CD8-positive, alpha-beta memory T cell (primary cell): ENCODE measurements around the gene STARD5. TPM values are rescaled to one million over a fixed set of nuclear protein-coding genes. Genes with fewer than 3 reads are reported as not detected.

Source experiments
- CTCF ChIA-PET: fragments of 350-600 bp; sonication (Branson Sonifier 250); formaldehyde crosslinking; loops from one replicate; lab custom pipeline; 2021; ENCODE audit warnings: antibody characterized with exemption; lab: Charles Lee
- POLR2A ChIA-PET: fragments of 350-600 bp; sonication (Branson Sonifier 250); formaldehyde crosslinking; loops from one replicate; lab custom pipeline; 2021; ENCODE audit warnings: antibody characterized with exemption; lab: Charles Lee
- DNase-seq, 5 donors: peaks; one replicate each; pipeline versions ENCODE4 v3.0.0 to v3.0.0-alpha.2; 2020 to 2022; ENCODE audit warnings: mixed read lengths in 1 of 5
- H3K27ac ChIP-seq: one replicate; pipeline ENCODE4 v1.7.0; 2013; ENCODE audit warnings: low read depth, mild to moderate bottlenecking, low read length, moderate library complexity
- H3K27me3 ChIP-seq: 2 replicates; pipeline ENCODE4 v1.7.0; 2013; ENCODE audit warnings: low read length, mild to moderate bottlenecking; ENCODE audit not compliant: insufficient read depth, poor library complexity, severe bottlenecking
- H3K36me3 ChIP-seq: 2 replicates; pipeline ENCODE4 v1.7.0; 2013; ENCODE audit warnings: mild to moderate bottlenecking, low read length, moderate library complexity; ENCODE audit not compliant: insufficient read depth
- H3K4me1 ChIP-seq: 2 replicates; pipeline ENCODE4 v1.7.0; 2013; ENCODE audit warnings: mild to moderate bottlenecking, low read length, moderate library complexity; ENCODE audit not compliant: insufficient read depth
- H3K4me3 ChIP-seq: 2 replicates; pipeline ENCODE4 v1.7.0; 2013; ENCODE audit warnings: mild to moderate bottlenecking, low read length
- H3K9me3 ChIP-seq: 2 replicates; pipeline ENCODE4 v1.7.0; 2013; ENCODE audit warnings: mild to moderate bottlenecking, low read length
- H3K27ac Mint-ChIP-seq, 8 donors: one replicate each; pipeline ENCODE4 v1.8.0; 2020 to 2021; ENCODE audit warnings: mixed read lengths in 8 of 8, mild to moderate bottlenecking in 6 of 8, inconsistent platforms in 3 of 8, moderate library complexity in 3 of 8
- H3K27me3 Mint-ChIP-seq, 2 donors: one replicate each; pipeline ENCODE4 v1.8.0; 2020 to 2021; ENCODE audit warnings: mixed read lengths in 2 of 2, mild to moderate bottlenecking in 1 of 2, moderate library complexity in 1 of 2
- H3K36me3 Mint-ChIP-seq, 3 donors: one replicate each; pipeline ENCODE4 v1.8.0; 2020 to 2021; ENCODE audit warnings: mixed read lengths in 3 of 3, inconsistent platforms in 1 of 3, mild to moderate bottlenecking in 1 of 3
- H3K4me1 Mint-ChIP-seq, 3 donors: one replicate each; pipeline ENCODE4 v1.8.0; 2020 to 2021; ENCODE audit warnings: mixed read lengths in 3 of 3, inconsistent platforms in 1 of 3, mild to moderate bottlenecking in 1 of 3
- H3K4me3 Mint-ChIP-seq, 7 donors: one replicate each; pipeline ENCODE4 v1.8.0; 2020 to 2021; ENCODE audit warnings: mixed read lengths in 7 of 7, mild to moderate bottlenecking in 6 of 7, moderate library complexity in 4 of 7, inconsistent platforms in 2 of 7
- H3K9me3 Mint-ChIP-seq, 5 donors: one replicate each; pipeline ENCODE4 v1.8.0; 2020 to 2022; ENCODE audit warnings: mixed read lengths in 5 of 5, mild to moderate bottlenecking in 3 of 5, moderate library complexity in 2 of 5, inconsistent platforms in 1 of 5
- polyA plus RNA-seq: library from polyadenylated mRNA; unstranded; fragments of 300-500 nt; fragmentation: Illumina TruSeq; gene quantifications from one replicate; pipeline ENCODE4 v1.2.3, GENCODE V29; 2021
- total RNA-seq, 2 experiments: library from RNA; stranded (reverse); gene quantifications; one replicate each; pipeline ENCODE4 v1.2.3, GENCODE V29; 2021

The STARD5 gene
- total and polyA plus RNA-seq, 3 experiments from 2014 or later: 2.6 to 5.8 (median 4.4) TPM

DNA sequence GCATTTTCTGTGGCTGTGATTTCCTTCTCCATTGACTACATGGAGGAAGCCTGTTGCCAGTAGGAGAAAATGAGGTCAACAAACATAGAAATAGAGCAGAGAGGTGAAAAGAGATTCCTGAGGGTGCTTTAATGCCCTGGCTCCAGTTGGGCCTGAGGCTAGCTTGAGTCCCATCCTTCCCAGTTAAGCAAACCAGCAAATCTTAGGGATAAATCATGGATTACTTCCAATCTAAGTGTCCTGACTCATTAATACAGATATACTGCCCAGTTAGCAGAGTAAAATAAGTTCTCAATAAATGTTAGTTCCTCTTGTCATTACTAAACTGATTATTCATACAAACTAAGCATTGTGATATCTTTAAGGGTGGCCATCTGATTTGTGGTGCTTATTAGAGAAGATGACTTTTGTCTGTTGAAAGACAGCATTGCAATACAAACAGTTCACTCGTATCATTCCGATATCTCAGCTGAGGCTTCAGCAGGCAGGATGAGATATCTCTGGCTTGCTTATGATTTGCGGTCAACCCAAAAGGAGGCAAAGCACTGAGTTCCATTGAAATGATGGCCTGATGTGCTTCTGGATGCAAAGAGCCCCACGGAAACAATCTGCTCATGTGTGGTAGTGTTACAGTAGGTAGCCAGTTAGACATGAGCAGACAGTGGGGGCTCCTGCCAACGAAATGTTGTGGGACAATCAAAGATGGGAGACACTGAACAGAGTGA is 6.6 kb upstream of the STARD5 start:
- no peak overlapping the region for H3K4me3 ChIP-seq
- H3K4me1 ChIP-seq: peaks cover 9% of the 10 kb centered on the region
- peak overlapping the region in 1 of 8 donors; percentile 47 for H3K27ac Mint-ChIP-seq
- CTCF ChIA-PET: interaction anchor here (3.0 to 4.5 kb wide), 2 partner anchors 55 kb away, joined by 15 to 17 read pairs; no protein-coding TSS in a partner anchor
- H3K9me3 Mint-ChIP-seq: no peaks in the 10 kb centered on the region
- H3K27me3 Mint-ChIP-seq: no peaks in the 10 kb centered on the region
- H3K9me3 ChIP-seq: no peaks in the 10 kb centered on the region
- H3K27ac ChIP-seq: no peak overlapping the region
- H3K27me3 ChIP-seq: no peaks in the 10 kb centered on the region
- no peaks in the 10 kb centered on the region for H3K36me3 ChIP-seq
- POLR2A ChIA-PET: no interaction called here
- no peaks in the 10 kb centered on the region for H3K4me1 Mint-ChIP-seq
- H3K36me3 Mint-ChIP-seq: no peaks in the 10 kb centered on the region
- no peak for DNase-seq
- no peak overlapping the region for H3K4me3 Mint-ChIP-seq

DNA sequence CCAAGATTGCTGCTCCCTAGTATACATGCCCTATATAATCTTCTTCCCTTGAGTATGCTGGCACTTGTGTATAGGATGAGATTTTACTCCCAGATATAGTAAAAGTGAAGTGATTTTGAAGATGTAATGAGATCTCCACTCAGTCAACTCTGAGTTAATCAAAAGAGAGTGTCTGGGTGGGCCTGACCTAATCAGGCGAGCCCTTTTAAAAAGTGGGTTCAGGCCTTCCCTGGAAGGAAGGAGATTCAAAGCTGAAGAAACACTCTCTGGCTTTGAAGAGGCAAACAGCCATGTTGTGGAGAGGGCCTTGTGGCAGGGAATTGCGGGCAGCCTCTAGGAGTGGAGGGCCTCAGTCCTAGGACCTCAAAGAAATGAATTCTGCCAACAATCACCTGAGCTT is 5.5 kb upstream of the STARD5 start:
- ChIA-PET CTCF (interaction anchor here (4.5 kb wide), 1 partner anchor 54 kb away, joined by 17 read pairs; no protein-coding TSS in a partner anchor), POLR2A (no interaction called here)
- H3K9me3 ChIP-seq: no peaks in the 10 kb centered on the region
- Mint-ChIP-seq H3K27me3 (no peaks in the 10 kb centered on the region), H3K9me3 (no peaks in the 10 kb centered on the region), H3K4me1 (peaks cover 6 to 8% (median 7%) of the 10 kb centered on the region in 3 donors), H3K4me3 (no peak overlapping the region), H3K36me3 (peaks cover 0 to 1% (median 0%) of the 10 kb centered on the region in 3 donors), H3K27ac (peak overlapping the region in 1 of 8 donors; percentile 32)
- H3K27ac ChIP-seq: no peak overlapping the region
- H3K4me1 ChIP-seq: peaks cover 18% of the 10 kb centered on the region
- H3K36me3 ChIP-seq: no peaks in the 10 kb centered on the region
- DNase-seq: no peak
- H3K4me3 ChIP-seq: no peak overlapping the region
- no peaks in the 10 kb centered on the region for H3K27me3 ChIP-seq

DNA sequence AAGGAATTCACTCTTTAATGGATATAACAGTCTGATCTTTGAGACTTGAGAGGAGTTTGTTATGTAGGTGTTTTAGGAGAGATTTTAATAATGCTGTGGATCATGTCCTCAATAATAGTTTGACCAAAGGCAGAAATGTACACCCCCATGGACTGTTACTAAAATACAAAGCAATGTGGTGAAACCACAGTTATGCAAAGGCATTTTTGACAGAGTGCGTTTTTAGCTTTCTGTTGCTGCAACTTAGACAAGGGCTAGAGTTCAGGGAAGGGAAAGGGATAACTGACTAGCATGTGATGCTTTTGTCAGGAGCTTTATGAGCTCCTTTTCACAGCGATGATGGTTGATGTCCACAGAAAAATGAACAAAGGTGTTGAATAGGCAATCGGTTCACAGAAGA is 3.6 kb upstream of the STARD5 start:
- ChIA-PET CTCF (interaction anchor here (1.9 to 4.5 kb wide), 3 partner anchors 8 to 60 kb away, joined by 13 to 17 read pairs (median 13); no protein-coding TSS in a partner anchor), POLR2A (interaction anchor here (0.6 kb wide), 1 partner anchor 175 kb away, joined by 3 read pairs; no protein-coding TSS in a partner anchor)
- Histone ChIP-seq H3K27me3 (no peaks in the 10 kb centered on the region), H3K27ac (no peak overlapping the region), H3K4me3 (no peak overlapping the region), H3K4me1 (peaks cover 26% of the 10 kb centered on the region), H3K9me3 (no peaks in the 10 kb centered on the region), H3K36me3 (no peaks in the 10 kb centered on the region)
- H3K4me1 Mint-ChIP-seq: peaks cover 19 to 26% (median 20%) of the 10 kb centered on the region in 3 donors
- no peak for DNase-seq
- H3K27me3 Mint-ChIP-seq: no peaks in the 10 kb centered on the region
- H3K9me3 Mint-ChIP-seq: no peaks in the 10 kb centered on the region
- H3K27ac Mint-ChIP-seq: no peak overlapping the region
- H3K36me3 Mint-ChIP-seq: peaks cover 0 to 9% (median 0%) of the 10 kb centered on the region in 3 donors
- H3K4me3 Mint-ChIP-seq: no peak overlapping the region

DNA sequence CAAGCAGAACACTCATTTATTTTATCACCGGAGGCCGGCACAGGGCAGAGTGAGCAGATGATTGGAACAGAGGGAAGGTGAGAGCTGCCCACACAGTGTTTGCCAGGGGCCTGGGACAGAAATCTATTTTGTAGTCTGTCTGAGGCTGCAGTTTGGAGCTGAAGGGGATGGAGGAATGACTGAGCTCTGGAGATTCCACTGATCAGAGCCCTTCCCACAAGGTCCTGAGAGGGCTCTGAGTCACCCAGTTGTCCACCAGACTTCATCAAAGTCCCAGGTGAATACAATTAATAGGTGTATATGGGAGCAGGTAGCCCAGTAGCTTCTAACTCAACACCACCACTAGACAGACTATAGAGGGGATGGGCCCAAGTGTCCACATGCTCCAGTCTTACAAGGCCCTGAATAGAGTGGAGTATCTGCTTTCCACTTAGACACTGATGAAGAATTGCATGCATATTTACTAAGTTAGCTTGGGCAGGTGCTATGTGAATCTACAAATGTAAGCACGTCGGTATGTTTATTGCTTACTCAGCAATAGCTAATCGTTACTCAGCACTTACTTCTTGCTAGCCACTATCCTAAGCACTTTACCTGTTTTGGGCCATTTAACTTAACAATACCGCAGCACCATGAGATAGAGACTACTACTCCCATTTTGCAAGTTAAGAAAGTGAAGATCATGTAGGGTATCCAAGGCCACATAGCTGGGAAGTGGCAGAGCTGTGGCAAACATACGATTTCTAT is 2.7 kb upstream of the STARD5 start:
- DNase-seq: no peak
- Mint-ChIP-seq H3K4me1 (peaks cover 23 to 34% (median 26%) of the 10 kb centered on the region in 3 donors), H3K27ac (peak overlapping the region in 1 of 8 donors; percentile 31), H3K4me3 (peak overlapping the region in 1 of 7 donors; percentile 5), H3K36me3 (peaks cover 0 to 12% (median 0%) of the 10 kb centered on the region in 3 donors), H3K9me3 (no peaks in the 10 kb centered on the region), H3K27me3 (no peaks in the 10 kb centered on the region)
- Histone ChIP-seq H3K4me1 (peaks cover 27% of the 10 kb centered on the region), H3K4me3 (no peak overlapping the region), H3K9me3 (no peaks in the 10 kb centered on the region), H3K27ac (no peak overlapping the region), H3K36me3 (no peaks in the 10 kb centered on the region), H3K27me3 (no peaks in the 10 kb centered on the region)
- CTCF ChIA-PET: interaction anchor here (1.9 to 4.5 kb wide), 3 partner anchors 9 to 59 kb away, joined by 13 to 17 read pairs (median 13); no protein-coding TSS in a partner anchor
- POLR2A ChIA-PET: interaction anchor here (0.6 kb wide), 1 partner anchor 174 kb away, joined by 3 read pairs; no protein-coding TSS in a partner anchor

DNA sequence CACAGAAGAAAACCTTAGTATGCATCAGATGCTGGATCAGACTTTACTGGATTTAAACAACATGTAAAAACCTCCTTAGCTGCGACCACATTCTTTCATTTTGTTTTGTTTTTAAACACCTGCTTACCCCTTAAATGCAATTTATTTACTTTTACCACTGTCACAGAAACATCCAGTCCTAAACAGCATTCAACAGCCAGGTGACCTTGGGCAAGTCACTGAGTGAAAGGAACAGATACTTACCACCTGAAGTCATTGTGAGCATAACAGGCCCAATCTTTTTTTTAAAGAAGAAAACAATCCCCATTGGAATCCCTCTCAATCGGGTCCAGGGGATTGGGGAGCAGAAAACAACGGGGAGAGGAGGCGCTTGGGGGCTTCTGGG is 390 bp downstream of the STARD5 start:
- Histone ChIP-seq H3K4me3 (peak overlapping the region; percentile 86), H3K36me3 (peaks cover 2% of the 10 kb centered on the region), H3K27ac (peak overlapping the region; percentile 62), H3K9me3 (no peaks in the 10 kb centered on the region), H3K27me3 (no peaks in the 10 kb centered on the region), H3K4me1 (peaks cover 20% of the 10 kb centered on the region)
- DNase-seq: no peak
- no peaks in the 10 kb centered on the region for H3K9me3 Mint-ChIP-seq
- POLR2A ChIA-PET: interaction anchor here (0.7 to 1.6 kb wide), 7 partner anchors 12 to 40 kb away, joined by 3 to 9 read pairs (median 6); no protein-coding TSS in a partner anchor
- H3K4me1 Mint-ChIP-seq: peaks cover 23 to 46% (median 26%) of the 10 kb centered on the region in 3 donors
- H3K4me3 Mint-ChIP-seq: peak overlapping the region; percentile 85 to 100 (median 95)
- CTCF ChIA-PET: interaction anchor here (0.7 to 2.5 kb wide), 13 partner anchors 12 to 77 kb away, joined by 3 to 20 read pairs (median 5); no protein-coding TSS in a partner anchor
- H3K36me3 Mint-ChIP-seq: peaks cover 0 to 31% (median 0%) of the 10 kb centered on the region in 3 donors
- no peaks in the 10 kb centered on the region for H3K27me3 Mint-ChIP-seq
- peak overlapping the region; percentile 41 to 98 (median 92) for H3K27ac Mint-ChIP-seq

DNA sequence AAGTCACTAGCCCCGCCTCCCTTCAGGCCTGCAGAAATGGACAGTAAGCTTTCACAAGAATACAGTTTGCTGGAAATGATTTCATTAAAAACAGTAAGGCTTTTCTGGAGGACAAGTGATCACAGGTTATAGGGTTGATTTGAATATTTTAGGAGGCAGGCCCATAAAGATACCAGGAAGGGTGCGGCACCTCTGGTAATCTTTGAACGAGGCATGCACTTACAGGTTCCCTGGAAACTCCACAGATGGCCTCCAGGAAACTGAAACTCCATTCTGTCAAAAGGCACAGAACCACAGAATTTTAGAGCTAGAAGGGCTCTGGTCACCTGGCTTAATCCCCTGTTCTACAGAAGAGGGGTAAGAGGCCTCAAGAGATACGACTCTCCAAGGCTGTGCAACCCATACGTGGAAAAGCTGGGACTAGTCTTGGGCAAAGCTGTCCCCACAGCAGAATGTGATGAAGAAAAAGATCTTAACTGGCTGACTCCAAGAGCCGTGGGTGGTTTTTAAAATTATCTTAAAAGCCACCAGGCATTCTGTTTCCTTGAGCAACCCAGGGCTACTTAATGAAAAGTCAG is 1.2 kb downstream of the STARD5 start:
- H3K36me3 Mint-ChIP-seq: peaks cover 0 to 38% (median 0%) of the 10 kb centered on the region in 3 donors
- H3K27ac Mint-ChIP-seq: peak overlapping the region in 7 of 8 donors; percentile 7 to 83 (median 63)
- Histone ChIP-seq H3K36me3 (peaks cover 8% of the 10 kb centered on the region), H3K27ac (no peak overlapping the region), H3K9me3 (no peaks in the 10 kb centered on the region), H3K4me1 (peaks cover 20% of the 10 kb centered on the region), H3K4me3 (no peak overlapping the region), H3K27me3 (no peaks in the 10 kb centered on the region)
- H3K9me3 Mint-ChIP-seq: no peaks in the 10 kb centered on the region
- CTCF ChIA-PET: interaction anchor here (1.0 to 1.8 kb wide), 3 partner anchors 13 to 57 kb away, joined by 3 to 4 read pairs (median 3); no protein-coding TSS in a partner anchor
- H3K4me1 Mint-ChIP-seq: peaks cover 23 to 51% (median 26%) of the 10 kb centered on the region in 3 donors
- no peak for DNase-seq
- peak overlapping the region; percentile 41 to 82 (median 59) for H3K4me3 Mint-ChIP-seq
- H3K27me3 Mint-ChIP-seq: no peaks in the 10 kb centered on the region
- POLR2A ChIA-PET: interaction anchor here (0.6 to 1.2 kb wide), 2 partner anchors 11 to 321 kb away, joined by 3 to 6 read pairs; no protein-coding TSS in a partner anchor

DNA sequence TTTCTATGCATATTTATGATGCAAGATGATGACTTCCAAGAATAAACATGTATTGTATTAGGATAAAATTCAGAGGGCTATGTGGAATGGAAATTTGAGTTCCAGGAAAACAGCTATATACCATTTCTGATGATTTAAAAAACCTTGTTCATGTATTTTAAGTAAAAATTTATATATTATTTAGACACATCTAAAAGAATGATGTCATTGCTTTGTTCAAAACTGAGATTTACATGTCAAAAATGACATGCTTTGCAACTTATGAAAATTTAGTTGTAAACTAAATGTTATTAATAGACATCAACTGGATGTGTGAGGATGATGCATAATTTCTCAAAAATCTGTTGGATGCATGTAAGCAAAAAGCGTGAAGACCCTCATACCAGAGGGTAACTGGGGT is 2.3 kb downstream of the STARD5 start:
- no peaks in the 10 kb centered on the region for H3K9me3 Mint-ChIP-seq
- H3K4me3 Mint-ChIP-seq: no peak overlapping the region
- CTCF ChIA-PET: interaction anchor here (0.8 to 1.9 kb wide), 4 partner anchors 13 to 55 kb away, joined by 3 to 7 read pairs (median 3); no protein-coding TSS in a partner anchor
- H3K27me3 Mint-ChIP-seq: no peaks in the 10 kb centered on the region
- no peak for DNase-seq
- peaks cover 27% of the 10 kb centered on the region for H3K4me1 ChIP-seq
- H3K27ac ChIP-seq: no peak overlapping the region
- H3K27ac Mint-ChIP-seq: peak overlapping the region in 1 of 8 donors; percentile 11
- H3K27me3 ChIP-seq: no peaks in the 10 kb centered on the region
- POLR2A ChIA-PET: no interaction called here
- no peak overlapping the region for H3K4me3 ChIP-seq
- H3K4me1 Mint-ChIP-seq: peaks cover 24 to 58% (median 27%) of the 10 kb centered on the region in 3 donors
- H3K36me3 Mint-ChIP-seq: peaks cover 0 to 47% (median 0%) of the 10 kb centered on the region in 3 donors
- peaks cover 12% of the 10 kb centered on the region for H3K36me3 ChIP-seq
- H3K9me3 ChIP-seq: no peaks in the 10 kb centered on the region
